IPS-20b (cell line): ENCODE measurements around the gene ITPR1.

ENCODE experiments used
- H3K27ac ChIP-seq: one replicate; pipeline ENCODE4 v1.5.1; 2013; ENCODE audit warnings: low read length
- H3K27me3 ChIP-seq: 2 replicates; pipeline ENCODE4 v1.6.1; 2013; ENCODE audit warnings: mild to moderate bottlenecking, low read length, inconsistent platforms; ENCODE audit not compliant: insufficient read depth
- H3K36me3 ChIP-seq: 2 replicates; pipeline ENCODE4 v1.6.1; 2013; ENCODE audit warnings: low read depth, mild to moderate bottlenecking, inconsistent platforms, low read length, moderate library complexity; ENCODE audit not compliant: insufficient read depth
- H3K4me1 ChIP-seq: 2 replicates; pipeline ENCODE4 v1.6.1; 2013; ENCODE audit warnings: mild to moderate bottlenecking, control low read depth, inconsistent platforms, low read length, moderate library complexity; ENCODE audit not compliant: insufficient read depth
- H3K4me3 ChIP-seq: 2 replicates; pipeline ENCODE4 v1.5.1; 2013; ENCODE audit warnings: mild to moderate bottlenecking, low read length, inconsistent platforms
- H3K9ac ChIP-seq: 2 replicates; pipeline ENCODE4 v1.6.1; 2013; ENCODE audit warnings: low read depth, mild to moderate bottlenecking, inconsistent platforms, low read length, moderate library complexity
- H3K9me3 ChIP-seq: 2 replicates; pipeline ENCODE4 v1.6.1; 2013; ENCODE audit warnings: mild to moderate bottlenecking, low read depth, low read length, inconsistent platforms; ENCODE audit not compliant: insufficient read depth

ITPR1 gene

DNA sequence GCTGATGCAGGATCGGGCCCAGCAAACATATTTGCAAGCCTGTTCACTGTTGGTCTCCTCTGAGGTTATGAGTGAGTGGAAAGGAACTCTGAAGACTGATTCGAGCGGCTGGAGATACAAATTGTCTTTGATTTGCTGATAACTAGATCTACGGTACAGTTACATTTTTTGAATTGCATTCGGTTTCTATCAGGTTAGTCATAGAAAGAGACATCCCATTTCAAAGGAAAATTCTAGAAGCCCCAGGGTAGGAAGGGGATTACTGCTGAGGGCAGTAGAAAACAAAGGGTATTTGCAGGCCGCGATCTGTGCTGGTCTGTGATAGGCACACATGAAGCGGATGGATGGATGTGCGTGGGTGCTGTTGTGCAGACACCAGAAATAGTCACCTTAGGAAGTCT is 228.4 kb downstream of the ITPR1 start:
- Histone ChIP-seq H3K4me3 (no peak overlapping the region), H3K4me1 (peaks cover 3% of the 10 kb centered on the region; the same call in 1 of the 2 replicates), H3K36me3 (no peaks in the 10 kb centered on the region), H3K9me3 (no peaks in the 10 kb centered on the region), H3K27me3 (no peaks in the 10 kb centered on the region), H3K9ac (no peak overlapping the region), H3K27ac (no peak overlapping the region)

DNA sequence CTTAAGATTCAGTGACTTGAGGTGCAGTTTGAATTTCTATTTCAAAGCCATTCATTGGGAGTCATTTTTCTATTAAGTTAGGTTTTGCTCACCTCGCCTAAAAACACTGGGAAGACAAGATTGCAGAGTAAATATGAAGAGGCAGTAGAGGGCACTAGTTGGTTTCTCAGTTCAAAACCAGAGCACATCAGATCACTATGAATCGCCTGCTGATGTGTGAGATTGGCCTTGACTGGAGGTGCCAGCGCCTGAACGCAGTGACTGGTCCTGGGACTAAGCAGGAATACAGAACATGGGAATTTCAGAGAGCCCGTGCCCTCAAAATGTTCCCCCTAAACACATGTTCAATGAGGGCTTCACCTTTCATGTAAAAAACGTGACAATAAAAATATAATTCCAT is 229.0 kb downstream of the ITPR1 start:
- H3K9ac ChIP-seq, result no peak overlapping the region
- H3K9me3 ChIP-seq, result no peaks in the 10 kb centered on the region
- no peak overlapping the region for H3K4me3 ChIP-seq
- peaks cover 3% of the 10 kb centered on the region; the same call in 1 of the 2 replicates for H3K4me1 ChIP-seq
- no peaks in the 10 kb centered on the region for H3K36me3 ChIP-seq
- no peaks in the 10 kb centered on the region for H3K27me3 ChIP-seq
- H3K27ac ChIP-seq, result no peak overlapping the region

DNA sequence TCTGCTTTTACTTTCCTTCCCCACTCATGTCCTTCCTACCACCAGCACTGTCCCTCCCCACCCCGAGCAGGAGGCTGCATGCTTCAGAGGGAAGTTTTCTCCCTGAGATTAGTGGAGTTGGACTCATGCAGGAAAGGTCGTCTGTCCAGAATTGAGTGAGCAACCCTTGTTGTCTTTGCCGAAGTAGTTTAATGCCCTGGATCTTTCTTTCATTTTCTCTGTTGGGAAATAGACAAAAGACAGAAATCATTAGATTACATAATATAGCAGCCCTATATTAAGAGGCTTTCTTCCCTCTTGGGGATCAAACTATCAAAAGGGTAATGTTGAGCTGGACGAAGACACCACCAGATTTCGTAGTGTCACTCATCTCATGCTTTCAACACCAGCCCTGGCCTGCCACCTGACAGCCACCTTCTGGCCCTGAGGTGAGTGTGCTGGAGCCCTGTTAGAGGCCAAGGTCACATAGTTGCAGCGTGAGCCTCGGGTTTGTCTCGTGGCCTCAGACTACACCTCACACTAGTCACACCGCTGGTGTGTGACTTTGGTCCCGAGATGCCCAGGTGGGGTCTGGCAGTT is 231.0 kb downstream of the ITPR1 start:
- Histone ChIP-seq H3K9ac (no peak overlapping the region), H3K27me3 (no peaks in the 10 kb centered on the region), H3K36me3 (no peaks in the 10 kb centered on the region), H3K4me1 (peaks cover 3% of the 10 kb centered on the region; the same call in 1 of the 2 replicates), H3K27ac (no peak overlapping the region), H3K9me3 (no peaks in the 10 kb centered on the region), H3K4me3 (no peak overlapping the region)

DNA sequence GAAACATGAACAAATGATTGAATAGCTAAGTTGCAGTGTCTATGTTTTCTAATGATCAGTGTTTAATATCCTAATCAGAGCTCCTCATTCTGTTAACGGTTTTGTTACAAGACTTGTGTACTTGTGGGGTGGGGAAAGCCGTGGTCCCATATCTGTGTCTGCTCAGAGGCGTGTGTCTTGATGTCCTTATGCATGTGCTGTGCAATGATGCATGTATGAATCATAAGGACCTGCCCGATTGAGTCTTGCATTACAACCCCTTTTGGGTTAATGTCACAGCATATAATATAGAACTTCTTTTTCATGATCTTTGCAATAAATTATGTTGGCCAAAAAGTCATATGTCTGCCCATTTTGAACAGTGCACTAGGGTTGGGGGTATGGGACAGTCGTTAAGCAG is 233.4 kb downstream of the ITPR1 start:
- Histone ChIP-seq H3K9ac (no peak overlapping the region), H3K27ac (no peak overlapping the region), H3K4me1 (no peaks in the 10 kb centered on the region; the same call in 1 of the 2 replicates), H3K36me3 (no peaks in the 10 kb centered on the region), H3K27me3 (no peaks in the 10 kb centered on the region), H3K9me3 (no peaks in the 10 kb centered on the region), H3K4me3 (no peak overlapping the region)

DNA sequence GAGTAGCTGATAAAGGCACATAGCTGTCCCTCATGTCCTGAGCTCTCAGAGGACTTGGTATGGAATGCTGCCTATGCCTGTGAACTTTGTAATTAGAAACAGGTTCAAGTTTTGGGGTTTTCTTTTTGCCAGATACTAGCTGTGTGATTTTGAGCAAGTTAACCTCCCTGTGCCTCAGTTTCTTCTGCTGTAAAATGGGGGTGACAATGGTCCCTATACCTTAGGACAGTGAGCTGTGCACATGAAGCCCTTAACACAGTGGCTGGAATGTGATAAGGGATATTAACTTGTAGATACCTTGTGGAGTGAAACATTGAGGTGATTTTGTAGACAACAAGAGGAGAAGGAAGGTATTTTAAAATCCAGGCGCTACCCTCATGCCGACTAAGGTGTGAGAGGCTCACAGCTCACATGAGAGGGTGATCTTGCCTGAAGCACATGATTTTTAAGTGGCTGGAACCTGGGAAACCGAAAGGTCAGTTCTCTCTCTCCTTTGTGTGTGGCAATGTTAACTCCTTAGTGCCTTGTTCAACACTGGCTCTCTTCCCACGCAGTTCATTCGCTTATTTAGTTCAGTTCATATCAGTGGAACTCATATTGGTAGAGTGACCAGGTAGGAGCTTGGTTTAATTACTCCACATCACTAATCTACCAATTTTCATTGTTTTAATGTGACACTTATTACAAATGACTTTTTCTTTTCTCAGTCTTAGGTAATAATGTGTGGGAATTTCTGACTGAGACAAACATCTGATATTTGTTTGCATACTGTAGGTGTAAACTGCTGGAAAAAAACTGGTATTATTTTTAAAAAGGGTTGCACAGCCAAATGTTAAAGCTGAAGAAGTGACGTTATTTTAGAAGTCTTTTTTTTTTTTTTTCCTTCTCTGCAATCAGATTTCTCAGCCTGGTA is 236.2 kb downstream of the ITPR1 start:
- H3K9ac ChIP-seq, result no peak overlapping the region
- no peak overlapping the region for H3K27ac ChIP-seq
- no peak overlapping the region for H3K4me3 ChIP-seq
- H3K27me3 ChIP-seq, result no peaks in the 10 kb centered on the region
- H3K9me3 ChIP-seq, result no peaks in the 10 kb centered on the region
- H3K36me3 ChIP-seq, result no peaks in the 10 kb centered on the region
- H3K4me1 ChIP-seq, result peaks cover 16% of the 10 kb centered on the region

DNA sequence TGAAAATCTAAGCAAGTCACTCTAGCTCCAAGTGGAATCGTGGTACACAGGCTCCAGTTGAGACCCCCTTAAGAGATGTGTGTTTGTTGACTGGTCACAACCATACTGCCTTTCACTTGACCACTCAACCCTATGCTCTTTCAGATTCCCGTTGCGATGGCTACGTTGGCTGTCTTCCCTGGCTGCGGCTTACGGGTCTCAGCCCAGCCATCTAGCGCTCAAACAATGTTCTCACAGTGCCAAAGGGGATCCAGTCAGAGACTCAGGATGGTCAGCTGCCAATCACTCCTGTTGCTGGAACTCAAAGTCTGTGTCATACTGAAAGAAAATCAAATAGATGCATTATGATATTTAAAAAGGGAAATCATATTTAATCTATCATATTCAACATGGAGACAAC is 237.6 kb downstream of the ITPR1 start:
- H3K9ac ChIP-seq, result no peak overlapping the region
- no peaks in the 10 kb centered on the region for H3K27me3 ChIP-seq
- no peak overlapping the region for H3K27ac ChIP-seq
- H3K9me3 ChIP-seq, result no peaks in the 10 kb centered on the region
- peaks cover 16% of the 10 kb centered on the region for H3K4me1 ChIP-seq
- H3K36me3 ChIP-seq, result no peaks in the 10 kb centered on the region
- no peak overlapping the region for H3K4me3 ChIP-seq

DNA sequence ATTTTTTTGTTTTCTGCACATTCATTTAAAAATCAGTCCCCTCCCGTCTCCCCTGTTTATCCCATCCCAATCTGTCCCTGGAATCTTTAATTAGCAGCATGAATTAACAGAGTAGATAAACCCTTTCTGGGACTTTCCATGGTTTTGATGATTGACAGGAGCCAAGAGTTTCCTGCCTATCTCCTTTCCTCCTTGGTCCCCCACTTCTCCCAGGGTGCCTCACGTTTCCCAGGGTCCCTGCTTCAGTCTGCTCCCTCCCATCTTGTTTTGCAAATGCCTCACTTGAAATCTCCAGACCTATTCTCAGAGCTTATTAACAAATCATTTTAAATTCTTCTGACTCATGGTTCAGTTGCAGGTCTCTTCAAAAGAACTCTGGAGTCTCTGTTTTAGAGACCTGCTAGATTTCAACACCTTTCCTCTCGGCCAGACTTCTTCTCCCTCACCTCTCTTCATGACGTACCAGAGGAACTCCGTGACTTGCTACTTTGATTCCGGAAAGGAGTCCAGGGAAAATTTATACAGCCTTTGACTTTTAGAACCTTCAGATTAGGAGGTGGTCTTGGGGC is 238.5 kb downstream of the ITPR1 start:
- Histone ChIP-seq H3K27me3 (no peaks in the 10 kb centered on the region), H3K9ac (no peak overlapping the region), H3K4me3 (no peak overlapping the region), H3K27ac (no peak overlapping the region), H3K4me1 (peaks cover 16% of the 10 kb centered on the region), H3K36me3 (no peaks in the 10 kb centered on the region), H3K9me3 (no peaks in the 10 kb centered on the region)

DNA sequence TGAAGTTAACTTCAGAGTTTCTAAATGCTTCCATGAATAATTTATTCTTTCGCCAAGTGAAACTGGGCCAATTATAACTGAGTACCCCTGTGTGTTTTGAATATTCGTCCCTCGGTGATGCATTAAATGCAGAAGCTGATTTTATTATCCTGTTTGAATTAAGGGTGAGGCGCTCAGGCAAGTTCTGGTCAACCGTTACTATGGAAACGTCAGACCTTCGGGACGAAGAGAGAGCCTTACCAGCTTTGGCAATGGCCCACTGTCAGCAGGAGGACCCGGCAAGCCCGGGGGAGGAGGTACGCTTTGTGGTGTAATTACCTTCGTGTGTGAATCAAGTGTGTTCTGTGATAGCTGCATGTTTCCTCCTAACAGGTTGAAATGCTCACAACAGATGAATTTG is 239.8 kb downstream of the ITPR1 start:
- no peaks in the 10 kb centered on the region for H3K36me3 ChIP-seq
- peaks cover 16% of the 10 kb centered on the region for H3K4me1 ChIP-seq
- H3K27me3 ChIP-seq, result no peaks in the 10 kb centered on the region
- H3K9ac ChIP-seq, result no peak overlapping the region
- H3K27ac ChIP-seq, result no peak overlapping the region
- no peaks in the 10 kb centered on the region for H3K9me3 ChIP-seq
- no peak overlapping the region for H3K4me3 ChIP-seq

DNA sequence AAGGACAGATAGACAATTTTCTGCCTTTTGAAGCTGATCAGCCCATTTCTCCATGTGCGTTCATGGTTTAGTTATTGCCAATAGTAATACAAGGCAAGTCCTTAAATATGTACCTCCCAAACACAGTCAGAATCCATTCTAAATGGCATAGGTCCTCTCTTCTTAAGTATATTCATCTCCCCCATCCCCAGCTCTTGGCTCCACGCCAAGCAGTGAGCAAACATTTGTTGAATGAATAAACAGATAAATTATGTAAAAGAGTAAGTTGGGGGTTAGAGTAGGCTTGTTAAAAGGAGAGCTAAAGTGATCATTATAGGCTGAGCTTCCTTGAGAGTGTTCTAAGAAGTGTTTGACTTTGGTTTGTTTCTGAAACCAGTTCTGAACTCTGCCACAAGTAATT is 241.3 kb downstream of the ITPR1 start:
- no peaks in the 10 kb centered on the region for H3K27me3 ChIP-seq
- H3K36me3 ChIP-seq, result no peaks in the 10 kb centered on the region
- H3K9me3 ChIP-seq, result no peaks in the 10 kb centered on the region
- peaks cover 16% of the 10 kb centered on the region for H3K4me1 ChIP-seq
- H3K27ac ChIP-seq, result no peak overlapping the region
- no peak overlapping the region for H3K9ac ChIP-seq
- H3K4me3 ChIP-seq, result no peak overlapping the region

DNA sequence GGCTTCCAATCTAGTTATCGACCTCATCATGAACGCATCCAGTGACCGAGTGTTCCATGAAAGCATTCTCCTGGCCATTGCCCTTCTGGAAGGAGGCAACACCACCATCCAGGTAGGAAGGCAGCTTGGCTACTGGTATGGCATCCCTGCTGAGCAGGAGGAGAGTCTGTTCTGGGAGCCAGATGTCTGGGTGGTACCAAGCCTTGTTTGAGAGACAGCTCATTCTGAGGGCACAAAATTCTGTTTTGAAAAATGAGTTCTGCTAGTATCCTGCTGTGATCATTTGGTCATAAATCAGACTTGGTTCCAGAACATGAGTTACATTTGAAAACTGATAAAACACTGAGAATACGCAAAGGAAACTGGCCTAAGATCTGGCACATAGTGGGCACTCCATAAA is 242.1 kb downstream of the ITPR1 start:
- no peak overlapping the region for H3K4me3 ChIP-seq
- no peaks in the 10 kb centered on the region for H3K27me3 ChIP-seq
- peaks cover 16% of the 10 kb centered on the region for H3K4me1 ChIP-seq
- H3K9ac ChIP-seq, result no peak overlapping the region
- no peaks in the 10 kb centered on the region for H3K36me3 ChIP-seq
- no peaks in the 10 kb centered on the region for H3K9me3 ChIP-seq
- H3K27ac ChIP-seq, result no peak overlapping the region

DNA sequence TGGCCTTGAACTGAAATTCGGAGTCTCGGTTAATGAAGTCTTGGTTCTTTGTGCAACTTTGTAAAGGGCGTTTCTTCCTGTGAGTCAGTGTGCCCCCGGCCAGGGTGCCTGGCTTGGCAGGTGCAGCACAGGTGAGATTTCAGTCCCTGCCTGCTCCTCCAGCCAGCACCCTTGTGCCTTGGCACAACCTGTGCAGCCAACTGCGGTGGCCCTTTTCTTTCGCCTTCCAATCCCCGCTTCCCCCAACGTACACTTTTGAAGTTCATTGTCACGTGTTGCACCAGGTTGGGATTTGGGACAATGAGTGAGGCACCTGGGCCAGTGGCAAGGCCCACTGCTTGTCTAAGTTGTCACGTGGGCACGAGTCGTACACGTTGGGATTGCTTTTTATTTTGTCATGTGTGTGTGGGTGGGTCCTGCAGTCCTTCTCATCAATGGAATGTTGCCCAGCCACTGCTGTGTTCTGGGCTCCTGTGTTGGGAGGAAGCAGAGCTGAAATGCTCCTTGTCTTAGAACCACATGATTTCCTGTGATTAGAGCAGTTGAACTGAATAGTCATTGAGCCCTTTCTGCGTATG is 243.2 kb downstream of the ITPR1 start:
- no peaks in the 10 kb centered on the region for H3K9me3 ChIP-seq
- no peaks in the 10 kb centered on the region for H3K27me3 ChIP-seq
- peaks cover 16% of the 10 kb centered on the region for H3K4me1 ChIP-seq
- no peak overlapping the region for H3K9ac ChIP-seq
- H3K36me3 ChIP-seq, result no peaks in the 10 kb centered on the region
- H3K27ac ChIP-seq, result no peak overlapping the region
- H3K4me3 ChIP-seq, result no peak overlapping the region
